ENCODE results near the gene GAS2L1.

The GAS2L1 gene

GRCh38 chr22:29331658-29332300 is 25.3 kb downstream of the GAS2L1 start:
- no peak overlapping the region for H3K4me3 ChIP-seq (ENCODE audit: low read depth, low read length)
- TF ChIP-seq CTCF (IDR thresholded peaks at IDR 0.05; ENCODE audit: control insufficient read depth, extremely low read depth, insufficient read depth): no peak
- no peak for DNase-seq (ENCODE audit: low read depth)

- DNase-seq (ENCODE audit: low read depth): no peak
- no peak overlapping the region for H3K4me3 ChIP-seq (ENCODE audit: low read depth, low read length)
- TF ChIP-seq CTCF (IDR thresholded peaks at IDR 0.05; ENCODE audit: control insufficient read depth, extremely low read depth, insufficient read depth): no peak
These were observed 26.5 kb downstream of the GAS2L1 start for GRCh38 chr22:29332886-29333496.

GRCh38 chr22:29334148-29334547 is 27.7 kb downstream of the GAS2L1 start:
- DNase-seq (ENCODE audit: low read depth): no peak
- no peak overlapping the region for H3K4me3 ChIP-seq (ENCODE audit: low read depth, low read length)
- TF ChIP-seq CTCF (IDR thresholded peaks at IDR 0.05; ENCODE audit: control insufficient read depth, extremely low read depth, insufficient read depth): no peak

- H3K4me3 ChIP-seq (ENCODE audit: low read depth, low read length): no peak overlapping the region
- peak; percentile 83 for DNase-seq (ENCODE audit: low read depth)
- no peak for TF ChIP-seq CTCF (IDR thresholded peaks at IDR 0.05; ENCODE audit: control insufficient read depth, extremely low read depth, insufficient read depth)
These were observed 28.4 kb downstream of the GAS2L1 start for GRCh38 chr22:29334696-29335344.

- no peak for TF ChIP-seq CTCF (IDR thresholded peaks at IDR 0.05; ENCODE audit: control insufficient read depth, extremely low read depth, insufficient read depth)
- no peak overlapping the region for H3K4me3 ChIP-seq (ENCODE audit: low read depth, low read length)
- DNase-seq (ENCODE audit: low read depth): no peak
These were observed 29.2 kb downstream of the GAS2L1 start for GRCh38 chr22:29335656-29336055.

GRCh38 chr22:29336751-29337490 is 30.5 kb downstream of the GAS2L1 start:
- DNase-seq (ENCODE audit: low read depth): peak; percentile 96
- no peak for TF ChIP-seq CTCF (IDR thresholded peaks at IDR 0.05; ENCODE audit: control insufficient read depth, extremely low read depth, insufficient read depth)
- H3K4me3 ChIP-seq (ENCODE audit: low read depth, low read length): no peak overlapping the region; the same call in 1 of the 2 replicates

Data from LNCaP clone FGC (cell line).